GM12878 (cell line): ENCODE results near the gene LSM3.

Experiments
- BACH1 ChIP-seq: fragments of 450-650 bp; IDR thresholded peaks from 2 replicates; pipeline ENCODE4 v1.6.1; 2017; ENCODE audit warnings: mild to moderate bottlenecking, borderline replicate concordance
- BCL11A ChIP-seq: IDR thresholded peaks from 2 replicates; pipeline ENCODE4 v1.6.1; 2011; ENCODE audit warnings: low read depth, low read length
- BRCA1 ChIP-seq: IDR thresholded peaks from 2 replicates; pipeline ENCODE4 v1.6.1; 2011; ENCODE audit warnings: low read depth, low read length, improper control_type of control experiment
- CHD2 ChIP-seq: IDR thresholded peaks from 2 replicates; pipeline ENCODE4 v1.6.1; 2011; ENCODE audit warnings: low read depth, low read length, improper control_type of control experiment, borderline replicate concordance
- EP300 ChIP-seq, 2 experiments: fragments of 150-350 bp in 1 of 2; IDR thresholded peaks; 2 replicates each; pipeline ENCODE4 v1.6.1; 2011 to 2012; ENCODE audit warnings: low read depth in 2 of 2, low read length in 2 of 2, borderline replicate concordance in 1 of 2, improper control_type of control experiment in 1 of 2, inconsistent platforms in 1 of 2; ENCODE audit not compliant: control insufficient read depth in 1 of 2
- EZH2 ChIP-seq: IDR thresholded peaks from 2 replicates; pipeline ENCODE4 v1.6.1; 2012; ENCODE audit warnings: low read depth, mild to moderate bottlenecking, control low read depth, inconsistent platforms, low read length, borderline replicate concordance; ENCODE audit not compliant: control insufficient read depth
- FOXK2 ChIP-seq: fragments of 450-650 bp; IDR thresholded peaks from 2 replicates; pipeline ENCODE4 v1.6.1; 2017; ENCODE audit warnings: mild to moderate bottlenecking, moderate library complexity
- NFYA ChIP-seq: IDR thresholded peaks from 2 replicates; pipeline ENCODE4 v1.6.1; 2011; ENCODE audit warnings: low read depth, mild to moderate bottlenecking, low read length, improper control_type of control experiment, borderline replicate concordance
- PKNOX1 ChIP-seq: fragments of 450-650 bp; IDR thresholded peaks from 2 replicates; pipeline ENCODE4 v1.6.1; 2016; ENCODE audit warnings: mild to moderate bottlenecking
- POLR2AphosphoS5 ChIP-seq: IDR thresholded peaks from 2 replicates; pipeline ENCODE4 v1.6.1; 2011; ENCODE audit warnings: mild to moderate bottlenecking, low read length, inconsistent platforms
- RBBP5 ChIP-seq: fragments of 200-600 bp; sonication (generic); conservative IDR thresholded peaks from 2 replicates; pipeline ENCODE4 v1.6.1; 2016
- TF ChIP-seq, protein P1 (sequence below), 3 experiments: IDR thresholded peaks in 2 of 3; conservative IDR thresholded peaks in 1 of 3; 2 replicates each; pipeline ENCODE4 v1.5.1; 2011; ENCODE audit warnings: low read depth in 3 of 3, low read length in 3 of 3, mild to moderate bottlenecking in 3 of 3, control low read depth in 2 of 3, moderate library complexity in 2 of 3, inconsistent platforms in 1 of 3, mixed read lengths in 1 of 3; ENCODE audit not compliant: control insufficient read depth in 2 of 3, insufficient read depth in 1 of 3; ENCODE audit errors: extremely low read depth in 1 of 3

DNA sequence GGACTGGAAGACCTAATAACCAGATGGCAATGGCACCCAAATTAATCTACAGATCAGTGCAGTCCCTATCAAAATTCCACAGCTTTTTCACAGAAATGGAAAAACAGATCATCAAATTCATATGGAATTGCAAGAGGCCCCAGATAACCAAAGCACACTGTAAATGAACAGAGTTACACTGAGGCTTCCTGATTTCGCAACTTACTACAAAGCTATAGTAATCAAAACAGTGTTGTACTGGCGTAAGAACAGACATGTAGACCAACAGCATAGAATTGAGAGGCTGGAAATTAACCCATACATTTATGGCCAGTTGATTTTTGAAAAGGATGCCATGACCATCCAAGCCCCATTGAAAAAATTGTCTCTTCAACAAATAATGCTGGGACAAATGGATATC lies 16.4 kb upstream of the LSM3 start:
- TF ChIP-seq NFYA: no peak
- no peak for TF ChIP-seq CHD2
- no peak for TF ChIP-seq POLR2AphosphoS5
- TF ChIP-seq RBBP5: no peak
- TF ChIP-seq, protein P1, sequence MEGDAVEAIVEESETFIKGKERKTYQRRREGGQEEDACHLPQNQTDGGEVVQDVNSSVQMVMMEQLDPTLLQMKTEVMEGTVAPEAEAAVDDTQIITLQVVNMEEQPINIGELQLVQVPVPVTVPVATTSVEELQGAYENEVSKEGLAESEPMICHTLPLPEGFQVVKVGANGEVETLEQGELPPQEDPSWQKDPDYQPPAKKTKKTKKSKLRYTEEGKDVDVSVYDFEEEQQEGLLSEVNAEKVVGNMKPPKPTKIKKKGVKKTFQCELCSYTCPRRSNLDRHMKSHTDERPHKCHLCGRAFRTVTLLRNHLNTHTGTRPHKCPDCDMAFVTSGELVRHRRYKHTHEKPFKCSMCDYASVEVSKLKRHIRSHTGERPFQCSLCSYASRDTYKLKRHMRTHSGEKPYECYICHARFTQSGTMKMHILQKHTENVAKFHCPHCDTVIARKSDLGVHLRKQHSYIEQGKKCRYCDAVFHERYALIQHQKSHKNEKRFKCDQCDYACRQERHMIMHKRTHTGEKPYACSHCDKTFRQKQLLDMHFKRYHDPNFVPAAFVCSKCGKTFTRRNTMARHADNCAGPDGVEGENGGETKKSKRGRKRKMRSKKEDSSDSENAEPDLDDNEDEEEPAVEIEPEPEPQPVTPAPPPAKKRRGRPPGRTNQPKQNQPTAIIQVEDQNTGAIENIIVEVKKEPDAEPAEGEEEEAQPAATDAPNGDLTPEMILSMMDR (IDR thresholded peaks at IDR 0.05 in 2 of 3, conservative IDR thresholded peaks at IDR 0.05 in 1 of 3; ENCODE audit: control insufficient read depth in 2 of 3, extremely low read depth in 1 of 3, insufficient read depth in 1 of 3, low read depth in 3 of 3, low read length in 3 of 3): no peak
- no peak for TF ChIP-seq EZH2
- no peak for TF ChIP-seq BACH1
- no peak for TF ChIP-seq EP300 (IDR thresholded peaks at IDR 0.05; ENCODE audit: borderline replicate concordance in 1 of 2, control insufficient read depth in 1 of 2, low read depth in 2 of 2, low read length in 2 of 2)
- TF ChIP-seq BRCA1: no peak
- no peak for TF ChIP-seq FOXK2
- TF ChIP-seq PKNOX1: no peak
- no peak for TF ChIP-seq BCL11A
